GM23248 (cell line): ENCODE data around the gene CTAGE1. TPM values are rescaled to one million over a fixed set of nuclear protein-coding genes. Genes with fewer than 3 reads are reported as not detected.

Experiments used
- DNase-seq: peaks from one replicate; pipeline ENCODE4 v3.0.0-alpha.2; 2015
- H2AFZ ChIP-seq: fragments of 200-600 bp; sonication (generic); 2 replicates; pipeline ENCODE4 v1.6.1; 2016; ENCODE audit warnings: antibody characterized with exemption
- H3F3A ChIP-seq: fragments of 200-600 bp; sonication (generic); 2 replicates; pipeline ENCODE4 v1.6.1; 2016; ENCODE audit warnings: mild to moderate bottlenecking, antibody characterized with exemption, mixed run types; ENCODE audit not compliant: insufficient read depth
- H3K27ac ChIP-seq: fragments of 200-600 bp; sonication (generic); 2 replicates; pipeline ENCODE4 v1.5.1; 2016; ENCODE audit warnings: mild to moderate bottlenecking
- H3K27me3 ChIP-seq: fragments of 200-600 bp; sonication (generic); replicated peaks from 2 replicates; pipeline ENCODE4 v1.6.1; 2016; ENCODE audit warnings: mild to moderate bottlenecking; ENCODE audit not compliant: insufficient read depth
- H3K36me3 ChIP-seq: fragments of 200-600 bp; sonication (generic); 2 replicates; pipeline ENCODE4 v1.6.1; 2016; ENCODE audit warnings: low read depth, mild to moderate bottlenecking
- H3K4me1 ChIP-seq: fragments of 200-600 bp; sonication (generic); 2 replicates; pipeline ENCODE4 v1.6.1; 2016; ENCODE audit warnings: mild to moderate bottlenecking; ENCODE audit not compliant: insufficient read depth
- H3K4me2 ChIP-seq: fragments of 200-600 bp; sonication (generic); one replicate; pipeline ENCODE4 v1.6.1; 2016; ENCODE audit warnings: mild to moderate bottlenecking; ENCODE audit not compliant: unreplicated experiment
- H3K4me3 ChIP-seq: fragments of 200-600 bp; sonication (generic); 2 replicates; pipeline ENCODE4 v1.5.1; 2016; ENCODE audit warnings: mild to moderate bottlenecking
- H3K79me2 ChIP-seq: fragments of 200-600 bp; sonication (generic); 2 replicates; pipeline ENCODE4 v1.6.1; 2016; ENCODE audit warnings: mild to moderate bottlenecking; ENCODE audit not compliant: insufficient read depth
- H3K9ac ChIP-seq: fragments of 200-600 bp; sonication (generic); 2 replicates; pipeline ENCODE4 v1.6.1; 2016; ENCODE audit warnings: mild to moderate bottlenecking
- H3K9me2 ChIP-seq: fragments of 200-600 bp; sonication (generic); 2 replicates; pipeline ENCODE4 v1.6.1; 2016; ENCODE audit warnings: mixed run types, mild to moderate bottlenecking, moderate library complexity; ENCODE audit not compliant: insufficient read depth
- H3K9me3 ChIP-seq: fragments of 200-600 bp; sonication (generic); one replicate; pipeline ENCODE4 v1.6.1; 2017; ENCODE audit warnings: low read depth
- H4K20me1 ChIP-seq: fragments of 200-600 bp; sonication (generic); 2 replicates; pipeline ENCODE4 v1.6.0; 2016; ENCODE audit not compliant: insufficient read depth
- EZH2 ChIP-seq: fragments of 200-600 bp; sonication (generic); IDR thresholded peaks from 2 replicates; pipeline ENCODE4 v1.6.1; 2018; ENCODE audit warnings: antibody characterized with exemption, mild to moderate bottlenecking; ENCODE audit not compliant: insufficient read depth, poor library complexity, severe bottlenecking
- EZH2phosphoT487 ChIP-seq: fragments of 200-600 bp; sonication (generic); IDR thresholded peaks from 2 replicates; pipeline ENCODE4 v1.6.1; 2018; ENCODE audit warnings: antibody characterized with exemption, moderate library complexity, mild to moderate bottlenecking, low read depth; ENCODE audit not compliant: insufficient read depth
- WGBS, 2 experiments: methylation state at CpG; one replicate each; pipeline ENCODE4 v1.1.6; 2015 to 2017; ENCODE audit warnings: low lambda C conversion rate in 2 of 2, low coverage in 1 of 2; ENCODE audit errors: missing lambda C conversion rate in 2 of 2; 5-methylcytosine and 5-hydroxymethylcytosine counted together
- in situ Hi-C: fragments of 300-500 bp; cut with MboI; formaldehyde crosslinking; loops from 2 replicates; pipeline ENCODE4 v1.15.0; 2020
- polyA plus RNA-seq: library from polyadenylated mRNA; unstranded; fragments of >200 nt; fragmentation: Nextera tagmentation; extraction: Ambion mirVana; gene quantifications from 2 replicates; pipeline ENCODE4 v1.2.1, GENCODE V29; 2016
- total RNA-seq: library from RNA; depleted of rRNA; stranded (reverse); fragments of >200 nt; shearing (Covaris generic); gene quantifications from 2 replicates; pipeline ENCODE4 v1.2.3, GENCODE V29; 2014

Gene CTAGE1
- total and polyA plus RNA-seq, 2 experiments from 2014 or later = 0.06 to 0.11 TPM

DNA sequence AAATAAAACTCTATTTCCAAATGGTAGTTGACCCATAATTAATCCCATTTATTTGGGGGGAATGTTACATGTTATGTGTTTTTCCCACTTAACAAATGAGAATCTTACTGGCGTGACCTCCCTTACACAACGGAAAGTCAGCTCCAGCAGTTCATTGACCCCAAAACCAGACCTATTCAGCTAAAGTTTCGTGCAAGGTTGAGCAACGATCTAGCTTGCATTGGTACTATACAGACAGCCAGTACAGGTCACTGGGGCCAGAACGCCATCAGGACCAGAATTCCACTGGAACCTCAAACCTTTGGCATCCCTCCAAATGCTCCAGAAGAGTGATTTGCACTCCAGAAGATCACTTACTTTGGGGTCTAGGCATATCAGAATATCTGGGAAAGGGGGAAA, 6.8 kb upstream of the CTAGE1 start:
- no peaks in the 10 kb centered on the region for H3K9me3 ChIP-seq
- no peaks in the 10 kb centered on the region for H3K9me2 ChIP-seq
- H4K20me1 ChIP-seq = no peaks in the 10 kb centered on the region
- no peaks in the 10 kb centered on the region for H3K79me2 ChIP-seq
- H3K36me3 ChIP-seq = no peaks in the 10 kb centered on the region
- TF ChIP-seq EZH2phosphoT487 = no peak
- no peak for TF ChIP-seq EZH2
- H3K27ac ChIP-seq = no peak overlapping the region
- H3K4me2 ChIP-seq = no peak overlapping the region
- DNase-seq = no peak
- H3K4me3 ChIP-seq = no peak overlapping the region
- WGBS, 2 experiments = 83% methylated on average over 5 of the region's 5 CpGs
- H2AFZ ChIP-seq = no peak overlapping the region
- no peaks in the 10 kb centered on the region for H3K27me3 ChIP-seq
- peaks cover 7% of the 10 kb centered on the region; the same call in 1 of the 2 replicates for H3K4me1 ChIP-seq
- no peaks in the 10 kb centered on the region for H3F3A ChIP-seq
- in situ Hi-C loops = no loop called here
- H3K9ac ChIP-seq = no peak overlapping the region

DNA sequence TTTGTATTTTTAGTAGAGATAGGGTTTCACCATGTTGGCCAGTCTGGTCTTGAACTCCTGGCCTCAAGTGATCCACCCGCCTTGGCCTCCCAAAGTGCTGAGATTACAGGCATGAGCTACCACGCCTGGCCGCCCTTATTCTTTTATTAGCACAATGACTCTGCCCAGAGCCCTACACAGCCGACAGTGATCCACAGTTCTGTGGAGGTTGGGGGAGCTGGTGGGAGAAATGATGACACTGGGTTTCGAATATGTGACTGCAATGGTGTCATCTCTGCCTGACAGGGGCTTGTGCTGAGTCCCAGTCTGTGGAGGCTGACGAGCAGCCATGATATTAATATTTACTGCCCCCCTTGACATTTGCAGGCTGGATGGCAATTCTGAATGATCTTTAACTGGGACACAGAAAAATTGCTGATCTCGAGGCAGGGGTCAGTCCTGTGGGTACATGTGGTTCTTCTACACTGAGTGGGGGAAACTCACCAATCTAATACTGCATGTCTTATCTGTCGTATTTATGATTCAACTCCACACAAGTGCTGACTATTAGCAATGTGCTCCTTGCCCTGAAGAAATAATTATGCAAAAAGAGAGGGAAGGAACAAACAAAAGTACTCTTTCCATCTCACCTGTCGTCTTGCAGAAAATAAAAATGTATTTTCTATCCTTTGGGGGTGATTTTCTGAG, 6.3 kb upstream of the CTAGE1 start:
- DNase-seq = no peak
- TF ChIP-seq EZH2 (no peak), EZH2phosphoT487 (no peak)
- H3K4me1 ChIP-seq = peaks cover 7% of the 10 kb centered on the region; the same call in 1 of the 2 replicates
- no peaks in the 10 kb centered on the region for H3K27me3 ChIP-seq
- H3K4me3 ChIP-seq = no peak overlapping the region
- H3K9ac ChIP-seq = no peak overlapping the region
- no peaks in the 10 kb centered on the region for H4K20me1 ChIP-seq
- in situ Hi-C loops = no loop called here
- no peaks in the 10 kb centered on the region for H3K36me3 ChIP-seq
- H3F3A ChIP-seq = no peaks in the 10 kb centered on the region
- no peak overlapping the region for H3K27ac ChIP-seq
- H2AFZ ChIP-seq = no peak overlapping the region
- WGBS, 2 experiments = 81 to 85% methylated on average over 9 of the region's 9 CpGs
- H3K9me3 ChIP-seq = no peaks in the 10 kb centered on the region
- no peak overlapping the region for H3K4me2 ChIP-seq
- H3K79me2 ChIP-seq = no peaks in the 10 kb centered on the region
- no peaks in the 10 kb centered on the region for H3K9me2 ChIP-seq

- in situ Hi-C loops = no loop called here
Measured at GRCh38 chr18:22422909-22423548, 5.3 kb upstream of the CTAGE1 start.

GRCh38 chr18:22420652-22421051, 2.9 kb upstream of the CTAGE1 start:
- no peak overlapping the region for H3K4me3 ChIP-seq
- no peaks in the 10 kb centered on the region for H3K79me2 ChIP-seq
- WGBS, 2 experiments = 80 to 81% methylated on average over 2 of the region's 2 CpGs
- H4K20me1 ChIP-seq = no peaks in the 10 kb centered on the region
- H3F3A ChIP-seq = peaks cover 11% of the 10 kb centered on the region; the same call in 1 of the 2 replicates
- no peak overlapping the region for H3K9ac ChIP-seq
- no peak overlapping the region for H3K27ac ChIP-seq
- H3K36me3 ChIP-seq = no peaks in the 10 kb centered on the region
- DNase-seq = no peak
- no peak overlapping the region for H3K4me2 ChIP-seq
- no peak overlapping the region for H2AFZ ChIP-seq
- H3K9me2 ChIP-seq = no peaks in the 10 kb centered on the region
- H3K4me1 ChIP-seq = peaks cover 17% of the 10 kb centered on the region
- H3K27me3 ChIP-seq = no peaks in the 10 kb centered on the region
- no peaks in the 10 kb centered on the region for H3K9me3 ChIP-seq
- in situ Hi-C loops = no loop called here
- TF ChIP-seq EZH2 = no peak
- TF ChIP-seq EZH2phosphoT487 = no peak

More at GRCh38 chr18:22422909-22423548, 5.3 kb upstream of the CTAGE1 start:
- H2AFZ ChIP-seq = peak overlapping the region; percentile 56; the same call in 1 of the 2 replicates
- TF ChIP-seq EZH2phosphoT487 (no peak), EZH2 (no peak)
- no peaks in the 10 kb centered on the region for H3K79me2 ChIP-seq
- 0 out of 2 replicates have a peak overlapping the region, but pooled peaks have one; percentile 1 for H3K27ac ChIP-seq
- no peaks in the 10 kb centered on the region for H3K9me3 ChIP-seq
- no peak overlapping the region for H3K9ac ChIP-seq
- no peaks in the 10 kb centered on the region for H3K27me3 ChIP-seq
- H4K20me1 ChIP-seq = no peaks in the 10 kb centered on the region
- DNase-seq = peak; percentile 73
- H3K4me3 ChIP-seq = no peak overlapping the region
- H3K4me1 ChIP-seq = peaks cover 7% of the 10 kb centered on the region
- 0 out of 2 replicates have a peak, but pooled peaks cover 2% of the 10 kb centered on the region for H3F3A ChIP-seq
- no peak overlapping the region for H3K4me2 ChIP-seq
- no peaks in the 10 kb centered on the region for H3K9me2 ChIP-seq
- 61 to 62% methylated on average over 9 of the region's 9 CpGs for WGBS, 2 experiments
- H3K36me3 ChIP-seq = no peaks in the 10 kb centered on the region
